GM19023 (cell line): ENCODE measurements around the gene PLCL1.

Source experiments
- ATAC-seq: cut with Tn5 transposase; IDR thresholded peaks from one replicate; pipeline ENCODE4 v1.9.1; 2021; ENCODE audit warnings: mild to moderate bottlenecking, moderate library complexity; ENCODE audit not compliant: unreplicated experiment

PLCL1 gene

DNA sequence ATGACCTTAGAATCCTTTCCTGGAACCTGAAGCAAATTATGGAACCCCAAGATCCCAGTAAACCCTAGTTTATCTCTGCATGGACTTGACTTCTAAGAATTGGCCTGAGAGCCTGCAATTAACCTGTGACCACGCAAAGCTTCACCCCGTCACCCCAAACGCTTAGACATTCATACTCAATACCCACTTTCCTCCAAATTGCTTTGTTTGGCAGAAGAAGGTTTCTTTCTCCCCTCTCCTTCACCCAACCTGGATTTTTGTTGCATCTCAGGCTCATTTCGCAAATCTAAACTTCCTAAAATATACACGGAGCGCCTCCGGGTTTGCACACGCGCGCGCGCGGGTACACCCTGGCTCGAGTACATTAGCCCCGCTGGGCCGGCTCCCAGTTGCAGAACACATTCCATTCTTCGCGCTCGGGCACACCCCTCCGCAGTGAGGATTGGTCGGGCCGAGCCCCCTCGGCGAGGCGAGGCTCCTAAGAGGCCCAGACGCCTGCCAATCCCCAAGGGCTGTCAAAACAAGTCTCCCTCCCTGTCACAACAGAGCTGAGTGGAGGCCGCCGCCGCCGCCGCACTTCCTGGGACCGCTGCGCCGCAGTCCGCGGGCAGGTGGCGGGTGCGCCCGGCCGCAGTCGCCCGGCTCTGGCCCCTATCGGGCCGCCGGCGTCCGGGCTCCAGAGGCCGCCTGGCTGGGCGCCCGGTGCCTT is at the start of gene PLCL1:
TSS of gene PLCL1 (plus strand) at position 545 of the 709 bp plus-strand sequence.
- peak; percentile 100 for ATAC-seq

DNA sequence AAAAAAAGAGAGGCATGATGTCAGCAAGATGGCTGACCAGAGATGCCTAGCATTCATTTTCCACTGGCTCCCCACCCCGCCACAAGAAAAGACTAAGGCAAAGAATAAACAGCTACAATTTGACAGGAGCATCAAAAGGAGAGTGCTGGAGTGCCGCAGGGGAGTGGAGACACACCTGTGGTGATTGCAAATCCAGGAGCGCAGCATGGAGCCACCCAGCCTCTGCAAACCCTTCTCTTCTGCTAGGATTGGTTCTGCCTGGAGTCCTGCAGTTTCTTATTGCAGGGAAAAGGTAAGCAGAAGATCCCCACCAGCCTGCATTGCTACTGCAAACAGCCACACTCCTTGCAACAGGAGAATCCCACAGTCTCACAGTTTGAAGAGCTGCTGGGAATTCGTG is 45.4 kb upstream of the PLCL1 start:
- no peak for ATAC-seq

DNA sequence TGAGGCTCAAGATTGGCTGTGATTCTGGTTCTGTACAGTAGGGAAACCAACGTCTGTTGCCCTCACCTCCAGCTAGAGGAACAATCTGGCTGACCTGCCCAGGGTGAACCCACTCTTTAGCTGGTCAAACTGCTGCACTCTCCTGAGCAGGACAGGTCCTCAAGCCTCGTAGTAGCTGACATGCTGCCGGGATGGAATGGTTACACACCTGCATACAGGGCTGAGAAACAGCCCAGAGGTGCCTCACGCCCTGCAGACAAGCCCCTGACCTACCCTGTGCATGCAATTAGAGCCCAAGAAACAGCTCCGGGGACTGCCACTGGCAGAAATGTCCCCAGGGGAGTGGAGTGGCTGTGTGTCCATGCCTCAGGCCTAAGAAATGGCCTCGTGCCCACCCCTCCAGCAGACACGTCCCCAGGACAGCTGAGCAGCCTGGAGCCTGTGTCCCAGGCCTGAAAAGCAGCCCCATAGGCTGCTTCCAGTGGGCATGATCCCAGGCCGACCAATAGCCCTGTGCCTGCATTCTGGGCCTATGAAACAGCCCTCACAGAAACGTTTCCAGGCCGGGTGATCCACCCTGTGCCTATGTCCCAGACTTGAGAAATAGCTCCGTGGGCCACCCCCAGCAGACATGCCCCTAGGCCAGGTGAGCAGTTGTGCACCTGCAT is 44.6 kb upstream of the PLCL1 start:
- no peak for ATAC-seq

DNA sequence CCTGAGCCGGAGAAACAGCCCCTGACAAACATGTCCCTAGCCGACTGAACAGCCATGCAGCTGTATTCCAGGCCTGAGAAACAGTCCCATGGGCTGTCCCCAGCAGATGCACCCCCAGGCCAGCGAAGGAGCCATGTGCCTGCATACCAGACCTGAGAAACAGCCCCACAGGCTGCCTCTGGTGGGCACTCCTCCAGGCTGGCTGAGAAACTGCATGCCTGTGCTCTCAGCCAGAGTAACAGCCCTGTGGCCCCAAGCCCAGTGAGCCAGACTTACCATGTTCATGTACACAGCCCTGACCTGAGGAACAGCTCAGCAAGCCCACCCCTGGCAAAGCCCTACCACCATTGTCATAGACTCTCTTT is 44.1 kb upstream of the PLCL1 start:
- ATAC-seq, result no peak

DNA sequence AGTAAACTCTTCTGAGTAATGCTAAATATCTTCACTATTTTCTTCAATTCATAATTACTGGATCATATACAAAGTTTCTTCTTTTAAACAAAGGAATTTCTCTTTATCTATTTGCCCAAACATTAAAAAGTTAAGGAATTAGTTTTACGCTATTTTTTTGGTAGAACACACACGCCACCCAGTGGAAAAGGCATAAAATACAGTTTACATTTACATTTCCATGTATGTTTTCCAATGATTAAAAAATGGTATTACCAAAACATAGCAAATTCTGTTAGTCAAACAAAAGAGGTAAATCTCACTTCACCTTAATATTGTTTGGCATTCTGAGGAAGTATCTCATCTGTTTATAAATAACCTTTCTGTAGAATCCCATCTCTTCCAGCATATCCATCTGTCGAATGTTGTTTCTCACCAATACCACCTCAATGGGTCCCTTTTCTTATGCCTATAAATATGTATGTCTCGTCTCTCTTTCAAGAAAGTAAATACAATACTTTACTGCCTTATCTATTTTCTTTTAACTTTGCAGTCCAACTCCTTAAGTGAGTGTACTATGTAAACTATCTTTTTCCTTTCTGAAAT is 26.5 kb upstream of the PLCL1 start:
- no peak for ATAC-seq

DNA sequence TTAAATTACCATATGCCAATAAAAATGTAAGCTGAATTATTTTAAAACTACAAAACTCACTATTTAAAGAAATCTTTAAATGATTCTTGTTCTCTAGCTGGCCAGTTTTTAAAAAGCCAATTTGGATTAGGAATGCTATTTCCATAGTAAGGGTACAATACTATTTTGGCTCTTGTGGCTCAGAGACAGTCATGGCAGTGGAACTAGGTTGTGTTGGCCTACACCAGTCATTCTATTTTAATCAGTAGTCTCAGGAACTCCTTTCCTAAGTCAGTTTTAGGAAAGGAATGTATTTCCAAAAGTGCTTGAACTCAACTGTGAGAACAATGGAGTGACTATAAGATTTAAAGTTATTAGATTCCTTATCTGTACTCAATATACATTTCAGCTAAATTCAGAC is 25.1 kb upstream of the PLCL1 start:
- ATAC-seq, result no peak

DNA sequence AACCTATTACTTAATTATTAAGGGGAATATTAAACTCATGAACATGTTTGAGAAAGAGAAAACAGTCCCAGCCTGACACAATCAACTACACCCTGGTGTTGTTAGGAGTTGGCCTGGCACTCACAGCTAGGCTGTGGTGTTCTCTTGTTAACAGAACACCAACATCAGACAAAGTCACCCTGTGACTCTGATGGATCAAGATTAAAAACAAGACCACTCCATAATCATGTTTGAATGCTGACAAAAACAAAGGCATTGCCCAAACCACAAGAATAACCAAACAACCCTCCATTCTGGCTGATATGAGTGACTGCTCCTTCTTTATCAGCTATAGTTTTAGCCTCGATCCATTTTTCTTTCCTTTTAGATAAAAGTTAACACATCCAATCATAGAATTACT is 22.3 kb upstream of the PLCL1 start:
- no peak for ATAC-seq

DNA sequence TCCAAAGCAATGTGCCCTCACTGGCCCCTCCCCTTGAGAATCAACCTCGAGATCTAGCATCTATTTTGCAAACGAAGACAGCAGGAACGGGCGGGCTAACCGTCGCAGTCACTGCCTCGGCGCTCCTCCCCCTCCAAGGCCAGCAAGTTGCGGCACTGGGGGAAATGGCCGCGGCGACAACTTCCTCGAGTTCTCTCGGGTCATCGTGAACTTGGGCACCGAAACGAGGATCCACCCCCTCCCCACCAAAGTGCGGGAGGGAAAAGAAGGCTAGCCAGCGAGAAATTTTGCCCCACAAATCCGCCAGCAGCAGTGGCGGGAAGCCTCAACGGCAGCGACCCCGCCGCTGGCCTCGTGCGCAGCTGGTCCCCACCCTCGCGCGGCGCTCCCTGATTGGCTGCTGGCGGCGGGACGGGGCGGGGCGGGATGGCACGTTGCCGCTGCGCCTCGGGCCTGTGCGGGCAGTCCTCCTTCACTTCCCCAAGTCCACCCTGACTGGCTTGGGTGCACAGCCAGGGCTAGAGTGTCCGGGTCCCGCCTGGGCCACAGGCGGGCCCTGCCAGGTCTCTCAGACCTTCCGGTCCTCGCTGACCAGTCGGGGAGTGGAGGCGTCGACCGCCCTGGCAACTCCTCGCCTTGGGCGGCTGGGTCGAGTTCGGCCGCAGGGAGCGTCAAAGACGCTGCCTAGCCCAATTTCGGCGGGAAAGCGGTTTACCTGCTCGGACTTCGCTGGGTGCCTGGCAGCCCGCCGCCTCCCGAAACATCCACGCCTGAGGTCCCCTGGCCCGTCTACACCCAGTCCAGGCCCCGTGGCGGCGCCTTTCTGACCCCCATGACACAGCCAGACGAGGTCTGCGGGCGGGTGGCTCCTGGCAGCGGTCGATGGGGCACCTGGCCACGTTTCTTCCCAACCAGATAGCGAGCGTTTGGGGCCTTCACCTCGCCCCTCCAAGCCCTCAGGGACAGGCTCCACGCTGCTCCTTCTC is 19.1 kb upstream of the PLCL1 start, which contains the start of gene BOLL:
TSS of gene BOLL (minus strand) at position 364 of the 986 bp plus-strand sequence. CDS start 3,469 bp downstream, outside the sequence.
- ATAC-seq, result no peak

DNA sequence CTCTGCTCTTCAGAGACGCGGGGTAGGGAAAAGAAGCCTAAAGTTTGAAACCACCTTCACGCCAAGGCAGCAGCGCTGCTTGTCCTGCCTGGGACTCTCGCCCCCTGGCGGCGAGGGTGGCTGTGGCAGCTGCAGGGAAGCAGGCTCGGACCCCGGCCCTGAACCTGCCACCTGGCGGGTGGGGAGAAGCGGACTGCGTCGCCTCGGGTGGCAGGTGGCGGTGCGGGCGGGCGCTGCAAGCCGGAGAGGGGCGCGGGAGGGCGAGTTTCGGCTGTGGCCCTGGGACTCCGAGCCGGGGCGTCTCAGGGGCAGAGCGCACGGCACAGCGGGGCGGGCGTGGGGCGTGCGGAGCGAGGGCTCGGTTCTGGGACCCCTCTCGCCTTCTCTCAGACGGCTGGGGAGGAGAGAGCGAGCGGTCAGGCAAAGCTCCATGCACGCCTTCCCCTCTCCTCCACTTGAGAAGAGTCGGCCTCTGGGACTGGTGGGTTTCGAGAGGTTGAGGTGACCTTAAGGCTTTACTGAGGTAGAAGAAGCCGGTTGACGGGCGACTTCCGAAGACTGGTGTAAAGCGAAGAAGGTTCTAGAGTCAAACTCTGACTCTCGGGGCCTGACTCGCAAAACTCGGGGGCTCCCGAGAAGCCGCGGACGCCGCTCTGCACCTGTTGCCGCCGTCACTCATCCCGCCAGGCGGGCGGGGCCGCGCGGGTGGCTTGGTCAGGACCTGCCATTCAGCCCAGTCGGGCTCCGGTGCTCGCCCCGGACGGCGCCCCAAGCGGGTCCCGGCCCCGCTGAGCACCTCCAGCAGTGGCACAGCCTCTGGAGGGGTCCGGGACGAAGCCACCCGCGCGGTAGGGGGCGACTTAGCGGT is 18.1 kb upstream of the PLCL1 start:
- ATAC-seq, result peak; percentile 73

DNA sequence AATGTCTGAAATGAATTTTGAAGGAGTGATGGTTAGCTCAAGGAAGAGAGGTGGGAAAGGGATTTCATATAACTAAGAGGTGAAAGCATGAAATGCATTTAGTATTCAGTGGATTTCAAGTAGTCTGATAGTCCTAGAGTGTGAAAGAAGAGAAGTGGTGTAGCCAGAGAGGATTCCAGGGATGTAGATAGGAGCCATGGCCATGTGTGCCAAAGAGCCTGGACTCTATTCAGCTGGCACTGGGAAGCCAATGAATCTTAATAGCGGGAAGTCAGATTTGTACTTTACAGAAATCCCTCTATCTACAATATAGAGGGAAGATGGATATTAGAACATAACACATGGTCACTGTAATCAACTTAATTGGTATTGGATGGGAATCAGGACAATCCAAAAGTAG is 10.9 kb upstream of the PLCL1 start:
- ATAC-seq, result no peak

DNA sequence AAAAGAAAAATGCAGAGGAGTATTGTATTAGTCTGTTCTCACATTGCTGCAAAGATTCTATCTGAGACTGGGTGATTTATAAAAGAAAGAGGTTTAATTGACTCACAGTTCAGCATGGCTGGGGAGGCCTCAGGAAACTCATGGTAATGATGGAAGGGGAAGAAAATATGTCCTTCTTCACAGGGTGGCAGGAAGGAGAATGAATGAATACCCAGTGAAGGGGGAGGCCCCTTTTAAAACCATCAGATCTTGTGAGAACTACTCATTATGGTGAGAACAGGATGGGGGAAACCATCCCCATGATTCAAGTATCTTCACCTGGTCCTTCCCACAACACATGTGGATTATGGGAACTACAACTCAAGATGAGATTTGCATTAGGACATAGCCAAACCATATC is 9.1 kb upstream of the PLCL1 start:
- no peak for ATAC-seq

DNA sequence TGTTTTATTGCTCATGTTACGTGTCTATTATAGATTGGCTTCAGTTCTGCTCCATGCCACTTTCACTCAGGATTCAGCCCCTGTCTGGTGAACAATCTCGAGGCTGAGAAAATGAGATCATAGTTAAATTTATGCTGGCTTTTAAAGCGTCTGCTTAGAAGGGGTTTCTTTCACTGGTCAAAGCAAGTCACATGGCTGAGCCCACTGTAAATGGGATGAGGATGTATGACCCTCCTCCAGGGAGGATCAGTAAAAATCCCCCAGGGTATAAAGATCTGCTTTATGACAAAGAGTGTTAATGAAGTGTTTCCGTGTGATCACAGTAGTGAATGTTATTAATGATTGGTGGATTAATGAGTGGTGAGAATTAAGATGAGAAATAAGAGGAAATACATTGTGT is 6.2 kb upstream of the PLCL1 start:
- no peak for ATAC-seq

DNA sequence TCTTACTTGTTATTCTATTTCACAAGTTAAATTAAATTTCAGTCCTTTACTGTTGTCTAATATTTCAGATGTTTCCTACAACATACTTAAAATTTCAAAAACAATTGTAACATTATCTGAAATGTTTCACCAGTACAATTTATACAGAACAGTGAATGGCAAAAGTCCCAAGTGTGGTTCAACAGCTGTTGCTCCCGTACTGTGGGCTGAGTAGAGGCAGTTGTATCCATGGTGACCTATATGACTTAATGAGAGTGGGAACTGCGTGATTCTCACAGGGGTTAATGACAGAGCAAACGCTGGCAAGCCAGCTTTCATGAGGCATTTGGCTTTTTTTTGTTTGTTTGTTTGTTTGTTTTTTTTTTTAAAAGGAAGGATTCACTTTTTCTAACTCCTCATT is 5.3 kb upstream of the PLCL1 start:
- no peak for ATAC-seq

DNA sequence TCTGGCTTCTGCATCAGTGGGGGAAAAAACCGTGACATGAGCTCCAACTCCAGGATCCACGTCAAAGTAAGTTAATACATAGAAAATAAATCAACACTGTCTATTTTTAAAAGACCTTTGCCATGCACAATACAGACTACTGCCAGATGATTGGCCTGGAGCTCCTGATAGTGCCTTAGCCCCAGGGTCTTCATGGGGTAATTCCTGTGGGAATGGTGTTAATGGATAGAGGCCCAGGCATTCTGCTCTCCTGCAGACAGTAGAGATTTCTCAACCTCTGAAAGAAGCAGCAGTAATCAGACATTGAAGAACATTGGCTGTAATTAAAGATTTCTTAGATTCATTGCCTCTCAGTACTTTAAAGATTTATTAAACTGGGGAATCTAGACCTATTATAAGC is 4.3 kb upstream of the PLCL1 start:
- no peak for ATAC-seq

DNA sequence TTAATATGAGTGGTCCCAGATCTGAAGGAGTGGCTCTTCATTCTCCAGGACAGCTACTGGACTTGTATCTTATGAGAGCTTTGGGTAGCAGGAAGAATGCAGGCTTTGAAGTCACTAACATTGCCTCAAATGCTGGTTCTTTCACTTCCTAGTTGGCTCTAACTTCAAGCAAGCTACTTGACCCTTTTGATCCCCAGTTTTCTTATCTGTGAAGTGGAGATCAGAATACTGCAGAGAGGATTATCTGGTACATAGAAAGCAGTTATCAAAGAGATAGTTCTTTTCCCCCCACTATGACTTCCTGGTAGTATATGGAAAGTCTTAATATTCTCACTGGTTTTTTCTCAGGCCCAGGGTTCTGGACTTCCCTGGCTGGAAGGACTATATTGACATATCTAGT is 3.4 kb upstream of the PLCL1 start:
- ATAC-seq, result no peak

DNA sequence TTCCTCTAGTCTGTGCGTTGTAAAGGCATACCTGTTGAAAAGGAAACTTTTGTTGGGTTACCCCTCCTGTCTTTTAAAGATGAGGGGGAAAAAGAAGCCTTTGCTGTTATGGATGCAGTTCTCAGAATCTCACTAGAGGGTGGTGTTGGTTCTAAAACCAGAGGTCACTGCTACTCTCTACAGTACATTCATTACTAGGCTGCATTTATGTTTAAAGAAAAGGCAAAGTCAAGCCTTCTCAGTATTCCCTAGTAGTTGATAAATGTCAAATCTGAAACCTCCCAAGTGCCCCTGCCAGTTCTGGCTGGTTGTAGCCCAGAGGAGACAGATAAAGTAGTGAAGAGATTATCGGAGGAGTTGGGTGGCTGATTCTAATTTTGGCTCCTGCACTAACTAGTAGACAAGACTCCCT is 1.4 kb upstream of the PLCL1 start:
- ATAC-seq, result no peak

DNA sequence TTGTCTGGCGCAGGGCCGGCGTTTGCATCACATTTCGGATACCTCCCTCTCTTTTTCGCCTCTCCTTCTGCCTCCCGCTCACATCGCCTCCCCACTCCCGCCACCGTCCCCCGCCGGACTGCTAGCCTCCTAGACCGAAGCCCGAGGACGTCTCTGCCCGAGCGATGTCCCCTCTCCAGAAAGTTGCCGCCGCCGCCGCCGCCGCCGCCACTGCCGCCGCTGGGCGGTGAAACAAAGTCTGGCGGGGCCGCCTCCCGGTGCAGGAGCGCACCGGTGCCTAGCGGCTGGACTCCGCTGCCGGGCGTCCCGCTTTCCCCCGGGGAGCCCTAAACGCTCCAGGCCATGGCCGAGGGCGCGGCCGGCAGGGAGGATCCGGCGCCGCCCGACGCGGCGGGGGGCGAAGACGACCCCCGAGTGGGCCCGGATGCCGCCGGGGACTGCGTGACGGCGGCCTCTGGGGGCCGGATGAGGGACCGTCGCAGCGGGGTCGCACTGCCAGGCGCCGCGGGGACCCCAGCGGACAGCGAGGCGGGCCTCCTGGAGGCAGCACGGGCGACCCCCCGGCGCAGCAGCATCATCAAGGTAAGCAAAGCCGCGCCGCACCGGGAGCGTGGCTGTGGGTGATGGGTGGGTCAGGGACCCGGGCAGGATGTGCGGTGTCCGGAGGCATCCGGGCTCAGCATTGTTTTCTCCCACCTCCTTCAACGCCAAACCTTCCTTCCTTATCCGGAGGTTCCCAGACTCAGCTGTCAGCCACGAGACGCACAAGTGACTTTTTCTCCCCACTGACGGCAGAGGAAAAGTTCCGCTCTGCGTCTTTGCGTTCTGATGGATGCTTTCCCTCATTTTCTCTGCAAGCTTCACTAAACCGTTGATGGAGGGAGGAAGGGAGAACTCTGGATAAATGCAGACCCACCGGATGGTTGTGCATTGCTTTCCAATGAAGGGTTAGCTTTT is 643 bp downstream of the PLCL1 start:
- ATAC-seq, result peak; percentile 37

DNA sequence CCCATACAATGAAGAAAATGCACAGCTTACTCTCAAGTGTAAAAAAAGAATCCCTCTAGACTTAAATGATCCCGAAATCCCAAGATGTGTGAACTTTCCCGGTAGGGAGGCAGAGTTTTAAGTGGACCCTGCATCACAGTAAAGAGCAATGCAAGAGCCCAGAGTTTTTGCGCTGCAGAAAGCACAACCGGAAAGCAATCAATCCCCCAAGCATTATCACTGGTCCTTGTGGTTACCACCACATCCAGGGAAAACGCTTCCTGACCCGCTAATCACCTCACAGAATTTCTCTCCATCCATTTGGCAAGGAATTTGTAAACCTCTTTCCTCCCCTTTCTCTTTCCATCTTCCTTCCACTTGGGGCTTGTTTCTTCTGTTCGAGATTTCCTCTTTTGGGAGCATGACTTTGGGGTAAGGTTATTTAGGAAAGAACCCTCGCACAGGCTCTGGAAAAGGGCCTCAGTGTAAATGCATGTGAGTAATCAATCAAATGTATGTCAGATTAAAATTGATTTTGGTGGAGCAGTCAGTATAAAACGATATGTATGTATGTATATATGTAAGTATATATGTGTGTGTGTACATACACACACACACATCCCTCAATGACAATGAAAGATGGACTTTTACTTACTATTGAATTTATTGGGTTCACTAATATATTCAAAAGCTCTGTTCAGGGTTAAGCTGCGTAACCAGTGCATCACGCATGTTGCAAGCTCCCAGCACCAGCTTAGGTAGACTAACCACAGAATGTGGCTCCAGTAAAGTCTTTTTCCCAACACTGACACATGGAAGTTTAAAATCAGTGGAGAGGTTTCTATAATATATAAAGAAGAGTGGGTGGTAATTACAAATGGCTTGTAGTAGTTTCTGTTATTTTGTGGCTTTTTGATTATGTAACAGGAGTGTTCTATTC is 1.6 kb downstream of the PLCL1 start:
- ATAC-seq, result no peak
